DND-41 (cell line): ENCODE data around the gene CSAD.

Source experiments
- ATAC-seq: fragments of 200-7000 bp; cut with Tn5 transposase; 3 replicates; pipeline ENCODE4 v1.9.1; 2021; ENCODE audit warnings: low read depth; ENCODE audit not compliant: insufficient read depth
- DNase-seq: peaks from one replicate; pipeline ENCODE4 v3.0.0-alpha.2; 2020
- H2AFZ ChIP-seq: 2 replicates; pipeline ENCODE4 v1.6.0; 2012; ENCODE audit warnings: low read depth, low read length
- H3K27ac ChIP-seq: 2 replicates; pipeline ENCODE4 v1.5.1; 2012; ENCODE audit warnings: low read length, inconsistent platforms
- H3K27me3 ChIP-seq: fragments of 200-600 bp; sonication (generic); 2 replicates; pipeline ENCODE4 v1.6.0; 2012; ENCODE audit warnings: low read length, mild to moderate bottlenecking, inconsistent platforms; ENCODE audit not compliant: insufficient read depth, poor library complexity
- H3K36me3 ChIP-seq: 2 replicates; pipeline ENCODE4 v1.5.1; 2012; ENCODE audit warnings: low read length, inconsistent platforms; ENCODE audit not compliant: insufficient read depth
- H3K4me1 ChIP-seq: 2 replicates; pipeline ENCODE4 v1.5.1; 2012; ENCODE audit warnings: mild to moderate bottlenecking, low read length; ENCODE audit not compliant: insufficient read depth
- H3K4me2 ChIP-seq: 2 replicates; pipeline ENCODE4 v1.6.0; 2012; ENCODE audit warnings: mild to moderate bottlenecking, moderate library complexity, low read length, inconsistent platforms; ENCODE audit not compliant: insufficient read depth
- H3K4me3 ChIP-seq, 2 experiments: fragments of 200-600 bp in 1 of 2; shearing (Covaris generic) in 1 of 2; 2 replicates each; pipeline ENCODE4 v1.5.1; 2012 to 2016; ENCODE audit warnings: inconsistent platforms in 2 of 2, low read length in 2 of 2, mild to moderate bottlenecking in 2 of 2, low read depth in 1 of 2, moderate library complexity in 1 of 2
- H3K79me2 ChIP-seq: 2 replicates; pipeline ENCODE4 v1.6.0; 2012; ENCODE audit warnings: low read length, inconsistent platforms; ENCODE audit not compliant: insufficient read depth
- H3K9ac ChIP-seq: 2 replicates; pipeline ENCODE4 v1.6.0; 2012; ENCODE audit warnings: low read depth, mild to moderate bottlenecking, inconsistent platforms, low read length, moderate library complexity
- H3K9me3 ChIP-seq: 2 replicates; pipeline ENCODE4 v1.5.1; 2012; ENCODE audit warnings: low read length, moderate library complexity, mild to moderate bottlenecking, inconsistent platforms; ENCODE audit not compliant: insufficient read depth, severe bottlenecking
- H4K20me1 ChIP-seq: 2 replicates; pipeline ENCODE4 v1.6.0; 2012; ENCODE audit warnings: low read length; ENCODE audit not compliant: insufficient read depth
- CTCF ChIP-seq: IDR thresholded peaks from 2 replicates; pipeline ENCODE4 v1.5.1; 2012; ENCODE audit warnings: borderline replicate concordance, low read length, moderate library complexity, mild to moderate bottlenecking; ENCODE audit not compliant: poor library complexity, severe bottlenecking; ENCODE audit errors: extremely low read depth
- EZH2 ChIP-seq: IDR thresholded peaks from 3 replicates; pipeline ENCODE4 v1.6.1; 2012; ENCODE audit warnings: borderline replicate concordance, low read depth, mild to moderate bottlenecking, moderate library complexity, low read length, inconsistent platforms; ENCODE audit not compliant: severe bottlenecking

Gene CSAD

GRCh38 chr12:53221203-53222080, 40.7 kb upstream of the CSAD start:
- H3K79me2 ChIP-seq: no peaks in the 10 kb centered on the region
- peaks cover 18% of the 10 kb centered on the region for H3K27me3 ChIP-seq
- TF ChIP-seq EZH2 (no peak), CTCF (peak; percentile 54)
- H3K9me3 ChIP-seq: no peaks in the 10 kb centered on the region
- H3K4me1 ChIP-seq: peaks cover 50% of the 10 kb centered on the region
- peak overlapping the region; percentile 81 for H3K27ac ChIP-seq
- peak overlapping the region; percentile 93 for H3K4me2 ChIP-seq
- no peaks in the 10 kb centered on the region for H3K36me3 ChIP-seq
- ATAC-seq (peak; percentile 39), DNase-seq (peak; percentile 57)
- peak overlapping the region; percentile 67 for H3K9ac ChIP-seq
- no peaks in the 10 kb centered on the region for H4K20me1 ChIP-seq
- peak overlapping the region; percentile 94 for H2AFZ ChIP-seq
- H3K4me3 ChIP-seq: peak overlapping the region; percentile 35 to 82

- Histone ChIP-seq H3K4me3 (peak overlapping the region; percentile 35 to 82; a peak in 3 of 4 replicates), H3K9me3 (no peaks in the 10 kb centered on the region), H3K27me3 (peaks cover 18% of the 10 kb centered on the region), H3K4me1 (peaks cover 50% of the 10 kb centered on the region), H3K27ac (peak overlapping the region; percentile 81), H4K20me1 (no peaks in the 10 kb centered on the region), H2AFZ (peak overlapping the region; percentile 94), H3K9ac (peak overlapping the region; percentile 67), H3K36me3 (no peaks in the 10 kb centered on the region), H3K4me2 (peak overlapping the region; percentile 93), H3K79me2 (no peaks in the 10 kb centered on the region)
- ATAC-seq (peak; percentile 80), DNase-seq (peak; percentile 83)
- TF ChIP-seq CTCF: no peak
- no peak for TF ChIP-seq EZH2
Measured at GRCh38 chr12:53220694-53221202, 40.0 kb upstream of the CSAD start.

GRCh38 chr12:53219956-53220693, 39.4 kb upstream of the CSAD start:
- ATAC-seq (peak; percentile 47), DNase-seq (peak; percentile 63)
- Histone ChIP-seq H3K9me3 (no peaks in the 10 kb centered on the region), H2AFZ (peak overlapping the region; percentile 94), H3K27me3 (peaks cover 18% of the 10 kb centered on the region), H3K36me3 (no peaks in the 10 kb centered on the region), H3K4me2 (peak overlapping the region; percentile 93), H3K4me1 (peaks cover 50% of the 10 kb centered on the region), H3K79me2 (no peaks in the 10 kb centered on the region), H4K20me1 (no peaks in the 10 kb centered on the region), H3K9ac (peak overlapping the region; percentile 67), H3K4me3 (peak overlapping the region; percentile 29 to 82; a peak in 3 of 4 replicates), H3K27ac (peak overlapping the region; percentile 62)
- TF ChIP-seq CTCF: no peak
- TF ChIP-seq EZH2: peak; percentile 6
